ENCODE results near the gene XAGE3. TPM values are rescaled to one million over a fixed set of nuclear protein-coding genes. Genes with fewer than 3 reads are reported as not detected.
"Not testable (repeated sequence)": the region's sequence is repeated elsewhere in the genome, so short reads cannot be mapped to it uniquely, and the experiment has no call there.

XAGE3 gene
- under 1 TPM in 2 of 12 donors, not detected in 10; 0.66 to 0.74 TPM for polyA plus RNA-seq (ENCODE audit: insufficient read length in 12 of 12)
- long read RNA-seq, donor 1 = 0 reads
- long read RNA-seq, donor 2 = 0 reads
- long read RNA-seq, donor 3 = 0 reads
- long read RNA-seq, donor 4 = 0 reads
- long read RNA-seq, donor 5 = 0 reads
- long read RNA-seq, donor 6 = 0 reads
- long read RNA-seq, donor 7 = 0 reads
- long read RNA-seq, donor 8 = 0 reads
- long read RNA-seq, donor 9 = 0 reads
- long read RNA-seq, donor 10, partial matches to known transcripts = 0 of 1 reads
- long read RNA-seq, donor 10, other reads (novel, unspliced or antisense) = 0 of 1 reads
- long read RNA-seq, donor 11 = 0 reads

- DNase-seq = no peak
Observed at GRCh38 chrX:52867610-52868348, at the start of gene XAGE3. XAGE3 (minus strand) TSS chrX:52868083; CDS start chrX:52867133, 950 bp downstream.

GRCh38 chrX:52914704-52915103 is 46.8 kb upstream of the XAGE3 start:
- not testable (repeated sequence) for DNase-seq

GRCh38 chrX:52913681-52914080 is 45.8 kb upstream of the XAGE3 start:
- DNase-seq = not testable (repeated sequence)

- DNase-seq = not testable (repeated sequence)
Observed at GRCh38 chrX:52909313-52909969, 41.6 kb upstream of the XAGE3 start.

- DNase-seq = not testable (repeated sequence)
Observed at GRCh38 chrX:52907900-52908299, 40.0 kb upstream of the XAGE3 start.

- DNase-seq = not testable (repeated sequence)
Observed at GRCh38 chrX:52907137-52907536, 39.3 kb upstream of the XAGE3 start.

- DNase-seq = not testable (repeated sequence)
Observed at GRCh38 chrX:52906072-52906471, 38.2 kb upstream of the XAGE3 start.

GRCh38 chrX:52905531-52905930 is 37.6 kb upstream of the XAGE3 start:
- DNase-seq = not testable (repeated sequence)

GRCh38 chrX:52896855-52897709 is 29.2 kb upstream of the XAGE3 start, which contains the start of gene FAM156B:
FAM156B (plus strand) TSS chrX:52897330; CDS start chrX:52907226, 9,896 bp downstream.
- DNase-seq = not testable (repeated sequence)

GRCh38 chrX:52896438-52896837 is 28.6 kb upstream of the XAGE3 start:
- not testable (repeated sequence) for DNase-seq

- not testable (repeated sequence) for DNase-seq
Observed at GRCh38 chrX:52888090-52888489, 20.2 kb upstream of the XAGE3 start.

- not testable (repeated sequence) for DNase-seq
Observed at GRCh38 chrX:52887459-52887858, 19.6 kb upstream of the XAGE3 start.

GRCh38 chrX:52876386-52876785 is 8.5 kb upstream of the XAGE3 start:
- DNase-seq = not testable (repeated sequence)

GRCh38 chrX:52875436-52875835 is 7.6 kb upstream of the XAGE3 start:
- not testable (repeated sequence) for DNase-seq

- DNase-seq = no peak
Observed at GRCh38 chrX:52874661-52875060, 6.8 kb upstream of the XAGE3 start.

- DNase-seq = not testable (repeated sequence)
Observed at GRCh38 chrX:52873825-52874224, 5.9 kb upstream of the XAGE3 start.

- DNase-seq = no peak
Observed at GRCh38 chrX:52870046-52870445, 2.2 kb upstream of the XAGE3 start.

- no peak for DNase-seq
Observed at GRCh38 chrX:52865343-52865998, 2.4 kb downstream of the XAGE3 start.

GRCh38 chrX:52856991-52857525 is 10.8 kb downstream of the XAGE3 start:
- DNase-seq = not testable (repeated sequence)

- DNase-seq = no peak
Observed at GRCh38 chrX:52852110-52852860, 15.6 kb downstream of the XAGE3 start.
